CD4-positive, alpha-beta T cell treated with Interleukin-15 for 1 hour (primary cell): ENCODE data around the gene TTI1.

Experiments
- DNase-seq: peaks from one replicate; pipeline ENCODE4 v3.0.0-alpha.2; 2020

TTI1 gene

DNA sequence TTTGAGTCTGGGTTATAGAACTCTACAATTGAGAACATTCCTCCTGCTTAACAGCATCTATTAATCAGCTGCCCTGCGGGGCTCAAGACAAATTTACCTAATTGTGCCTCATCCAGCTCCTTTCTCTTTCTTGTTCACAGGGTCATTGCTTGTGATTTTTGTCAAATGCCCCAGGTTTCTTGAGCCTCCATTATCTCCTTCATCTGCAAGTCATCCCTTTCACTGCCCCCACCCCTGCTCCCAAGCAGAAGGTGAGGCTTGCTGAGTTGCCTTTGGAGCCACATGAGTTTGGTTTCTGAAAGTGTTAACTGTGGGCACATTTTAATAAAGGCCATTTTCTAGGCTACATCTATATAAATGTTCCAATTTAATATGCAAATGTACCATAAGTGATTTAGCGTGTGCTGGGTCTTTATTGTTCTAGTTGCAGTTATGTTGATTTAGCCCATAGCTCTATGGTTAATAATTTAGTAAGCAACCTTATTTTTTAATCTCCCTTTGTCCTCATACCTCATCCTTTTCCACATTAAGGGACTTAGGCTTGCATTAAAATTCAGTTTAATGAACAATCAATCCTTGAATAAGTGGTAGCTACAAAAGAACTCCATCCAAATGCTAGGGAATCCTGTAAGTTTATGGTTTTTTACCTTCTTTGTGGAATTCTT is 74.3 kb downstream of the TTI1 start:
- no peak for DNase-seq

DNA sequence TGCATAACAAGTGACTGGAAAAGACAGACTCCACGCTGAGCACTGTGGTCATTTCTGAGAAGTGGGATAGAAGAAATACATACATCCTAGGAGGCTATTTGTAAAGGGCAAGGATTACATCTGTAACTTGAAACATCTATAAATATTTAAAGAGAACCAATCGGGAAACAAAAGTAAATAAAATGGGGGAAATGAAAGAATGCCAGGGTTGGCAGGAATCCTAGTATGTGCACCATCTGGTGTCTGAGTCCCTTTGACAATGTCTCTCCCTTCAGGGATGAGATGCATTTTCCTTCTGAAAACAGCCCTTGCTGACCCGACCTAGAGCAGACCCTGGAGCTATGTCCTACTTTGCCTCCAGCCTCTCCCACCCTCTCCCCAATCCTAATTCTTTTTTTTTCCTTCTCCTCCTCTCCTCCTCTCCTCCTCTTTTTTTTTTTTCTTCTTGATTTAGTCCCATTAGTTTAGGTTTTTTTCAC is 77.1 kb downstream of the TTI1 start:
- DNase-seq: no peak

DNA sequence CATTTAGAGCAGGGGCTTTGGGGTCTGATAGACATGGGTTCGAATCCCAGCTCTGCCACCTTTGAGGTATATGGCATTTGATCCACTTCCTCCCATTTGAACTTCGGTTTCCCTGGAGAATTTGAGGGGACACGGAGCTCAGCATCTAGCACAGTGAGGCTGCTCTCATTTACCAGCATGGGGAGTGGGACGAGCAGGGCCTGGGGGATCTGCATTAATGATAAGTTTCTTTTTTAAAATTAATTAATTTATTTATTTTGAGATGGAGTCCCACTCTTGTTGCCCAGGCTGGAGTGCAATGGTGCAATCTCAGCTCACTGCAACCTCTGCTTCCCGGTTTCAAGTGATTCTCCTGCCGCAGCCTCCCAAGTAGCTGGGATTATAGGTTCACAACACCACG is 77.7 kb downstream of the TTI1 start:
- DNase-seq: no peak

GRCh38 chr20:37954626-37955025 is 78.6 kb downstream of the TTI1 start:
- DNase-seq: no peak

DNA sequence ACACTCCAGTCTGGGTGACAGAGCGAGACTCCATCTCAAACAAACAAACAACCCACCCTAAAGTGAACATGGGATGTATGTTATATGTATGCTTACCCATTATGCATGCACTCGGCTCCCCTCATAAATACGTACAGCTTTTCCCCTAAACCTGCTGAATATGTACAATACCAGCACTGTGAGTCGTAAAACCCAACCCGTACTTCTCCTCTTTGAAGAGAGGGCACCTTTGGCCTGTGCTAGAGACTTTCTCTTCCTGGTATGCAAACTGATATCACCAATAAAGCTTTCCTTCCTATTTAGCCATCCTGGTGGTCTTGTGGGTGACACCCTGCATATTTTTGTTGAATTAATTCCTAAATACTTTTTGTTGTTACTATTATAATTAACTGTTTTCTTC is 79.1 kb downstream of the TTI1 start:
- DNase-seq: no peak

GRCh38 chr20:37948956-37949355 is 84.3 kb downstream of the TTI1 start:
- DNase-seq: no peak

DNA sequence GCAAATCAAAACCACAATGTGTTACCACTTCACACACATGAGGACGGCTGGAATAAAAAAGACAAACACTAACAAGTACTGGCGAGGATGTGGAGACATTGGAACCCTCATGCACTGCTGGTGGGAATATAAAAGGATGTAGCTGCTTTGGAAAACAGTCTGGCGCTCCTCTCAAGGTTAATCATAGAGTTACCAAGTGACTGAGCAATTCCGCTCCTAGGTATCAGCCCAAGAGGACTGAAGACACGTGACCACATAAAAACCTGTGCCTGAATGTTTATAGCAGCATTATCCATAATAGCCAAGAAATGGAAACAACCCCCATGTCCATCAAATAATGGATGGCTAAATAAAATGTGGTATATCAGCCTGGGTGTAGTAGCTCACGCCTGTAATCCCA is 85.3 kb downstream of the TTI1 start:
- no peak for DNase-seq

- no peak for DNase-seq
Observed at GRCh38 chr20:37946946-37947345, 86.3 kb downstream of the TTI1 start.

DNA sequence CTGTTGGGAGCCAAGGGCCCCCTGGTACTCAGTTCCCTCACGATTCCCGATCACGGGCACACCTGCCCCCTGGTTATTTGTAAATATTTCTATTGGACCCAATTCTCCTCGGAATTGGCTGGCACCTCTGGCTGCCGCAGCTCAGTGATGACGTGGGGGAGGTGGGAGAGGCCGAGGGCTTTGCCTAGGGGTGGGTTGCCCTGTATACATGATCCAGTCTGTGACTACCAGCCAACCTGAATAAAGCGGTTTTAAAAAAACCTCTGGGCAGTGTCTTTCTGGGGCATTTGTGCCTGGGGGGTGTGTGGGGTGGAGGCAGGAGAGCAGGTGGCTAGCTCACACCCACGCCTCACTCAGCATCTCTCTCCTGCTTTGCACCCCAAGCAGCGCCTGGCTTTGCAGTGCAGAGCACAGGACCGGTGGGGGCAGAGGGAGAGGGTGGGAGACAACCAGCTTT is 88.1 kb downstream of the TTI1 start:
- no peak for DNase-seq

DNA sequence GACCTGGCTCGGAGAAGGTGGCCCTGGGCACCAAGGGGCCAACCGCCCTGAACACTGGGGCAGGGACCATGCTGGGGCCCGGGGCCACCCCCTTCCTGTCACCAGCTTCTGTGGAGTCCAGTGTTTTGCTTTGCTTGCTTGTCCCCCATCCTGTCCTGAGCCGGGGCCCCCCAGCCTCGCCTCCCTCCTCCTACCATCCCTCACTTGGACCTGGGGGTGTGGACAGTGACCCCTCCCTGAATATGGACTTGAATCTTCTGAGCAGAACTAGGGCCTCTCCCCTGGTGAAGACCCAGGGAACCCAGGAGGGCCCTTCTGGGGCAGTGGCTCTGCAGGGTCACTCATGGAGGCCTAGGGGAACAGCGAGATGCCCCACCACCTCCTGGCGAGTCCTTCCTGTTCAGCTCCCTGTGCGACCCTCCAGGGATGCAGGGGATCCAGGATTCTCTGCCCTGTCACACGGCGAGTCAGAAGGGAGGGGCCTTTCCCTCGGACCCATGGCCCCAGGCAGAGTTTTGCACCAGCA is 88.7 kb downstream of the TTI1 start:
- no peak for DNase-seq

DNA sequence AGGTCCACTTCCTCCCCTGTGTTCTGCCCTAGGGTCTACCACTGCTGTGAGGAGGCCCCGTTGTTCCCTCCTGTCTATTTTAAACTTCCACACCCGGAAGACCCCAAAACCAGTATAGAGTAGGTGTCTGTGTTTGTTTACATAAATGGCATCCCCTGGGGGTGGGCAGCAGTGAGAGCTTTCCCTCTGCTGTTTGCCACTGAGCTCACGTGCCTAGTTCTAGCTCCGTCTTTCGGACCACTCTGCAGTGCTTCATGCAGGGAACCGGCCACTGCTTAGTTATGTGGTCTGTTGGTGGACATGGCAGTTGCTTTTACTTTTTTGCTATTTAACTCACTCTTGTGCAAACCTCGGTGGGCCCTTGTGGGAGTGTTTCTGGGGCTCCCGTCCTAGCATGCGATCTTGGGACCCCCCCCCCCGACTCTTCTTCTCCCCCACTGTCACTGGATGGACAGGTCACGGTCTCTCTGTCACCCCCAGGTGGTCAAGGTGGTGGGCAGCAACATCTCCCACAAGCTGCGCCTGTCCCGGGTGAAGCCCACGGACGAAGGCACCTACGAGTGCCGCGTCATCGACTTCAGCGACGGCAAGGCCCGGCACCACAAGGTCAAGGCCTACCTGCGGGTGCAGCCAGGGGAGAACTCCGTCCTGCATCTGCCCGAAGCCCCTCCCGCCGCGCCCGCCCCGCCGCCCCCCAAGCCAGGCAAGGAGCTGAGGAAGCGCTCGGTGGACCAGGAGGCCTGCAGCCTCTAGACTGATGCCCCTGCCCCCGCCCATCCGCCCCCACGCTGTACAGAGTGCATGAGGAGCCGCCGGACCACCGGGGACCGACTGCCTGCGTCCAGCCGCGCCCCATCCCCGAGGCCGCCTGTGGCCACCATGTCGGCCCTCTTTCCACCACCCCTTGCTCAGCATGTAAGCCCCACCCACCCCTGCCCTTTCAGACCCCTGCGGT is 89.5 kb downstream of the TTI1 start:
- DNase-seq: no peak

GRCh38 chr20:37943033-37943432 is 90.2 kb downstream of the TTI1 start:
- no peak for DNase-seq

DNA sequence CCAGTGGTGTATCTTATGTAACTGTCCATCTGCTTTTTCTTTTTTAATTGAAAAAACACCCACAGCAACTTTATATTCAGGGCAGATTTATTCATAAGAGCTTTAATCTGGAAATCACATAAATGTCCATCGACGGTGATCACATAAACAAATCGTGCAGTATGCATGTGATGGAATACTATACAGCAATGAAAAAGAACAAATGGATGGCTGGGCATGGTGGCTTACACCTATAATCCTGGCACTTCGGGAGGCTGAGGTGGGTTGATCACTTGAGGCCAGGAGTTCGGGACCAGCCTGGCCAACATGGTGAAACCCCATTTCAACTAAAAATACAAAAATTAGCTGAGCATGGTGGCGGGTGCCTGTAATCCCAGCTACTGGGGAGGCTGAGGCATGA is 91.3 kb downstream of the TTI1 start:
- no peak for DNase-seq

DNA sequence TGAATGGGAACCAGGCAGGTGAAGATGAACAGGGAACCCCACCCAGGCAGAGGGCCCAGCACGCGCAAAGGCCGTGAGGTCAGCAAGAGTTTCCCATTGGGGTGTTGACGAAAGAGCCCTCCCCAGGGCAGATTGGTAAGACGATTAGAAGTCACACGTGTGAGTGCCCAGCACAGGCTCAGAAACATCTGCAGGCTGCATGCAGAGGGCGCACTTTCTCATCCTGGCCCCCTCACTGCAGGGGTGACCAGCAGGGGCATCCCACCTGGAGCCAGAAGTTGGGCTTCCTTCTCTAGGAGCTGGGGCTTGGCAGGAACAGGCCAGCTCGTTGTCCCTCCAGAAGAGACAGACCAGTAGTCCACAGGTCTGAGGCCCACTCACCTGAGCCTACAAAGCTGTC is 91.9 kb downstream of the TTI1 start:
- DNase-seq: no peak

GRCh38 chr20:37940858-37941257 is 92.4 kb downstream of the TTI1 start:
- DNase-seq: no peak

GRCh38 chr20:37939701-37940560 is 93.3 kb downstream of the TTI1 start:
- DNase-seq: no peak

DNA sequence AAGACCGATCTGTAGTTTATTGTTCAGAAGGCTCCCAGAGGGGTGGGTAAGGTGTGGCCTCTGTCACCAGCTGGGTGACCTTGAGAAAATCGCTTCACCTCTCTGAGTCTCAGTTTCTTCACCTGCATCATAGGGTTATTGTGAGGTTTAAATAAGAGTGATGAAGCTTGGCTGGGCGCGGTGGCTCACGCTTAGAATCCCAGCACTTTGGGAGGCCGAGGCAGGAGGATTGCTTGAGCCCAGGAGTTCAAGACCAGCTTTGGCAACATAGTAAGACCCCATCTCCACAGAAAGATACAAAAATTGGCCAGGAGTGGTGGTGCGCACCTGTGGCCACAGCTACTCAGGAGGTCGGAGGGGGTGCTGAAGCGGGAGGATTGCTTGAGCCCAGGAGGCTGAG is 94.3 kb downstream of the TTI1 start:
- DNase-seq: no peak

DNA sequence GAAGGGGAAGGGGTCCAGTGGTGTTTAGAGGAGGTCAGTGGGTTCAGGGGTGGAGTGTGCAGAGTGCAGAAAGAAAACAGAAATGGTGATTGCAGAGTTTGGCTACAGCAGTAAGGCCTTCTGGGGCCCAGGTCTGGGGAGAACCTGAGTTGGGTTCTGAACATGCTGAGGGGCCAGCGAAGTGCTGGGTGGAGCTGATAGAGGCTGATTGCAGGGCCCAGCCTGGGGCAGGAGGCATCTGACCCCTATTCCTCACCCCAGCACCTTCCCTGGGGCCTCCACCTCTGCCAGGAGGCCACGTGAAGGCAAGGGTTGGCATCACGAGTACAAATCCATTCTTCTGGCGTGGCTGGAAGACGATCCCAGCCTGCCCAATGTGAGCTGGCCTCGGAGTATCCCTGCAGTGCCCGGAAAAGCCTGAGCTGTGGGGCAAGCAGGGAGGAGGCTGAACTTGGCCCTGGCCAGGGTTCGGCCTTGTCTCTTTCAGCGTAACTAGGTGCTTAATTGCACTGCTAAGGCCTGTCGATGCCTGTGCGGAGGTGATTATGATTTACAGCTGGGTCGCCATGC is 95.0 kb downstream of the TTI1 start:
- no peak for DNase-seq

DNA sequence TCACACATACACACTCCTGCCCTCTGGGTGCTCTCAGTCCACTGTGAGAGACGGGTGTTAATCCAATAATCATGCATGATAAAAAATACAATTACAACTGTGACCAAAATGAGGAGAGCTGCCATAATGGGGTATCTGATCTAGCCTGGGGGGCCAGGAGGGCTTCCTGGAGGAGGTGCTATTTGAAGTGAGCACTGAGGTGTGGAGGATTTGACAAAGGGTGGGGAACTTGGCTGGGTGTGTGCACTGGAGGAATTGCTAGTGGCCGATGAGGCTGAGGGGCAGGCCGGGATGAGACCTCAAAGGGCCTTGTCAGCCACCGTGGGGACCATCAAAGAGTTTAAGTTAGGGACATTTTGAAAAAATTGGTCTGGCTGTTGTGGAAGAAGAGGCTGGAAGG is 95.6 kb downstream of the TTI1 start:
- DNase-seq: no peak

GRCh38 chr20:37936451-37936850 is 96.8 kb downstream of the TTI1 start:
- no peak for DNase-seq

- DNase-seq: no peak
Observed at GRCh38 chr20:37936041-37936440, 97.2 kb downstream of the TTI1 start.

DNA sequence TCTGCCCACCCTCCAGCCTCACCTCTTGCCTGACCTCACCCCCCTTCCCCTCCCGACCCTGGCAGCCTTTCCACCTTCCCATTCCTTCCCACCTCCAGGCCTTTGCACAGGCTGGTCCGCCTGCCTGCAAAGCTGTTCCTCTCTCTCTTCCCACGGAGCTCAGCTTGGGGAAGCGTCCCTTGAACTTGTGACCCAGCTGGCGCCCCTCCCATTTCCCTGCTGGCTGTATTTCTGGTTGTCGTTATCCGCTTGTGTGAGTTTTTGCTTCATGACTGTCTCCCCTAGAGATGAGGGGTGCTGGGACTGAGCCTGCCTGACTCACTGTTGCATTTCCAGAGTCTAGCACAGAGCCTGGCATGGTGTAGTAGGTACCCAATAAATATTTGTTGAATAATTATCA is 97.8 kb downstream of the TTI1 start:
- no peak for DNase-seq
